CD4-positive, alpha-beta T cell (primary cell): ENCODE data around the gene PRKN. TPM values are rescaled to one million over a fixed set of nuclear protein-coding genes. Genes with fewer than 3 reads are reported as not detected.

Source experiments
- ATAC-seq: fragments of 200-7000 bp; cut with Tn5 transposase; one replicate; pipeline ENCODE4 v1.10.0; 2022; ENCODE audit warnings: mild to moderate bottlenecking; ENCODE audit not compliant: poor library complexity
- CTCF ChIA-PET: fragments of 350-600 bp; sonication (Branson Sonifier 250); formaldehyde crosslinking; loops from one replicate; lab custom pipeline; 2021; ENCODE audit warnings: antibody characterized with exemption, inconsistent platforms; lab: Charles Lee
- POLR2A ChIA-PET: fragments of 350-600 bp; sonication (Branson Sonifier 250); formaldehyde crosslinking; loops from one replicate; lab custom pipeline; 2021; ENCODE audit warnings: antibody characterized with exemption, inconsistent platforms; lab: Charles Lee
- DNase-seq, 14 experiments: peaks; one replicate each; pipeline ENCODE4 v3.0.0-alpha.2; 2013 to 2020; ENCODE audit warnings: mixed read lengths in 2 of 14
- H3K27ac ChIP-seq, 2 donors: one replicate each; pipeline versions ENCODE4 v1.5.1 to v1.7.0; 2013; ENCODE audit warnings: low read length in 2 of 2, low read depth in 1 of 2, mild to moderate bottlenecking in 1 of 2
- H3K27me3 ChIP-seq, 2 experiments: 1 replicate in 1 of 2; 2 replicates in 1 of 2; pipeline versions ENCODE4 v1.6.1 to v1.7.0; 2013; ENCODE audit warnings: low read length in 2 of 2, control low read depth in 1 of 2, mild to moderate bottlenecking in 1 of 2, moderate library complexity in 1 of 2; ENCODE audit not compliant: insufficient read depth in 2 of 2, control insufficient read depth in 1 of 2
- H3K36me3 ChIP-seq: one replicate; pipeline ENCODE4 v1.6.1; 2013; ENCODE audit warnings: low read length, control low read depth; ENCODE audit not compliant: insufficient read depth
- H3K4me1 ChIP-seq: one replicate; pipeline ENCODE4 v1.6.1; 2013; ENCODE audit warnings: low read length, control low read depth; ENCODE audit not compliant: insufficient read depth
- H3K4me3 ChIP-seq: one replicate; pipeline ENCODE4 v1.5.1; 2013; ENCODE audit warnings: mild to moderate bottlenecking, low read length, moderate library complexity
- H3K9me3 ChIP-seq, 2 experiments: 1 replicate in 1 of 2; 2 replicates in 1 of 2; pipeline versions ENCODE4 v1.6.1 to v1.7.0; 2013; ENCODE audit warnings: low read length in 2 of 2, mild to moderate bottlenecking in 2 of 2, control low read depth in 1 of 2, moderate library complexity in 1 of 2; ENCODE audit not compliant: control insufficient read depth in 1 of 2, insufficient read depth in 1 of 2
- H3K27ac Mint-ChIP-seq: one replicate; pipeline ENCODE4 v1.8.0; 2020; ENCODE audit warnings: mixed read lengths
- H3K27me3 Mint-ChIP-seq: one replicate; pipeline ENCODE4 v1.8.0; 2021; ENCODE audit warnings: mixed read lengths
- H3K36me3 Mint-ChIP-seq: one replicate; pipeline ENCODE4 v1.8.0; 2021; ENCODE audit warnings: low read depth, mixed read lengths
- H3K4me1 Mint-ChIP-seq: one replicate; pipeline ENCODE4 v1.8.0; 2021; ENCODE audit warnings: low read depth, mixed read lengths
- H3K4me3 Mint-ChIP-seq: one replicate; pipeline ENCODE4 v1.8.0; 2020; ENCODE audit warnings: mild to moderate bottlenecking, mixed read lengths
- H3K9me3 Mint-ChIP-seq: one replicate; pipeline ENCODE4 v1.8.0; 2020; ENCODE audit warnings: mixed read lengths
- intact Hi-C, 2 experiments: fragments of 100-400 bp; cut with DNase I in 1 of 2; cut with micrococcal nuclease in 1 of 2; formaldehyde crosslinking; loops; one replicate each; pipeline versions ENCODE4 v1.15.1 to v1.9.0; 2023 to 2025; cut with DNase I, micrococcal nuclease
- total RNA-seq, 174 experiments: library from RNA in 2 of 174; stranded (reverse) in 2 of 174; gene quantifications; one replicate each; pipeline ENCODE4 v1.2.3 and lab custom pipeline; 2021 to 2026
- TF ChIP-seq, protein P1 (sequence below): fragments of 200-600 bp; IDR thresholded peaks from one replicate; pipeline ENCODE4 v1.8.0; 2022; ENCODE audit warnings: antibody characterized with exemption, mild to moderate bottlenecking

The PRKN gene
- total RNA-seq, 2 experiments from 2014 or later, result 5.2 to 5.4 TPM

DNA sequence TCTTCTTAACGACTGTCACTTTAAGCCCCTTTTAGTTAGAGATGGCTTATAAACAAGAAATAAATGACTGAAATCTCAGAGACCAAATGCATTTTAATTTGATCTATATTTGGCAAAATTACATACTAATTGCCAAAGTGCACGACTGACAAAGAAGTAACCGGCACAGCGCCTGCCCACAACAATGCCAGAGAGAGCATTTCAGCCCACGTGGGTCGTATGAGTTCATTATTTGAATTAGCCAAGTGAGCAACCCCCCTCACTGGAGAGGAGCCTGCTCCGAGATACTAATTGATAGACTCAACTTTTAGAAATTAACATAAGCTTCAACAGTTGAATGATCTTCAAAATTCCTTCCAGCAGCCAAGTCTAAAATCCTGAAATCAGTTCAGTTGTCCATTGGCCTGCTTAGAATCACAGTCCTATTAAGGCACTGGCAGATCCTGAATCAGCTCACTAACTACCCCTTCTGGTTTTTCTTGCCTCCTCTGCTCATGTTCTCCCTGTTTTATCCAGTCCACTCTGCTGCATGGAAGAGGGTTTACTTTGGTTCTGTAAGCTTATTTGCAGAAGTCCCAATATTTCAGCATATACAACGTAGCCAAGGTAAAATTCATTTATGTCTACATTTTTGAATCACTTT lies 934.6 kb downstream of the PRKN start:
- H3K27me3 ChIP-seq, result no peaks in the 10 kb centered on the region
- intact Hi-C loops, result no loop called here
- Mint-ChIP-seq H3K36me3 (peaks cover 4% of the 10 kb centered on the region), H3K4me3 (no peak overlapping the region), H3K9me3 (peaks cover 15% of the 10 kb centered on the region), H3K4me1 (no peaks in the 10 kb centered on the region), H3K27me3 (no peaks in the 10 kb centered on the region), H3K27ac (no peak overlapping the region)
- no peak for DNase-seq
- H3K4me3 ChIP-seq, result no peak overlapping the region
- ChIA-PET POLR2A (no interaction called here), CTCF (no interaction called here)
- H3K27ac ChIP-seq, result no peak overlapping the region
- TF ChIP-seq, protein P1, sequence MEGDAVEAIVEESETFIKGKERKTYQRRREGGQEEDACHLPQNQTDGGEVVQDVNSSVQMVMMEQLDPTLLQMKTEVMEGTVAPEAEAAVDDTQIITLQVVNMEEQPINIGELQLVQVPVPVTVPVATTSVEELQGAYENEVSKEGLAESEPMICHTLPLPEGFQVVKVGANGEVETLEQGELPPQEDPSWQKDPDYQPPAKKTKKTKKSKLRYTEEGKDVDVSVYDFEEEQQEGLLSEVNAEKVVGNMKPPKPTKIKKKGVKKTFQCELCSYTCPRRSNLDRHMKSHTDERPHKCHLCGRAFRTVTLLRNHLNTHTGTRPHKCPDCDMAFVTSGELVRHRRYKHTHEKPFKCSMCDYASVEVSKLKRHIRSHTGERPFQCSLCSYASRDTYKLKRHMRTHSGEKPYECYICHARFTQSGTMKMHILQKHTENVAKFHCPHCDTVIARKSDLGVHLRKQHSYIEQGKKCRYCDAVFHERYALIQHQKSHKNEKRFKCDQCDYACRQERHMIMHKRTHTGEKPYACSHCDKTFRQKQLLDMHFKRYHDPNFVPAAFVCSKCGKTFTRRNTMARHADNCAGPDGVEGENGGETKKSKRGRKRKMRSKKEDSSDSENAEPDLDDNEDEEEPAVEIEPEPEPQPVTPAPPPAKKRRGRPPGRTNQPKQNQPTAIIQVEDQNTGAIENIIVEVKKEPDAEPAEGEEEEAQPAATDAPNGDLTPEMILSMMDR, result no peak
- peaks cover 0 to under 1% of the 10 kb centered on the region in 2 experiments for H3K9me3 ChIP-seq
- H3K36me3 ChIP-seq, result no peaks in the 10 kb centered on the region
- no peak for ATAC-seq
- no peaks in the 10 kb centered on the region for H3K4me1 ChIP-seq

DNA sequence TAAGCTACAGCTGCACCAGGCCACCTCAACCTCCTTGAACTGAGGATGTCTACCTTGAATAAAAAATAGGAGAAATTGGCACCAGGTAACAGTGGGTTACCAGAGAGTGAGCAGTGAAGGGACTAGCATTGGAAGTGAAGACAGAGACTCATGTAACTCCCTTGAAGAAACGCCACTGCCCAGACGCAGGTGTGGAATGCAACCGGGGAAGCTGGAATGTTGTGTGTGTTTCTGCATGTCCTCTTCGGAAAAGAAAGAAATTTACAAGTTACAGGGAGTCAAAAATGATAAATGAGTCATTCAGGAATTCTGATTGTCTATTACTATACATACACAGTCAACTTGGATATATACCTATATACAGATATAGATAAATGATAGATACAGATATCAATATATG lies 939.0 kb downstream of the PRKN start:
- Histone ChIP-seq H3K4me1 (no peaks in the 10 kb centered on the region), H3K9me3 (peaks cover 0 to 5% of the 10 kb centered on the region in 2 experiments), H3K27me3 (no peaks in the 10 kb centered on the region), H3K36me3 (no peaks in the 10 kb centered on the region), H3K4me3 (no peak overlapping the region), H3K27ac (no peak overlapping the region)
- peaks cover 3% of the 10 kb centered on the region for H3K9me3 Mint-ChIP-seq
- no peak overlapping the region for H3K4me3 Mint-ChIP-seq
- POLR2A ChIA-PET, result no interaction called here
- no peak overlapping the region for H3K27ac Mint-ChIP-seq
- intact Hi-C loops, result no loop called here
- no peaks in the 10 kb centered on the region for H3K36me3 Mint-ChIP-seq
- no peak for ATAC-seq
- CTCF ChIA-PET, result interaction anchor here (1.0 kb wide), 1 partner anchor 17 kb away, joined by 3 read pairs; no protein-coding TSS in a partner anchor
- H3K27me3 Mint-ChIP-seq, result no peaks in the 10 kb centered on the region
- no peaks in the 10 kb centered on the region for H3K4me1 Mint-ChIP-seq
- no peak for DNase-seq
- TF ChIP-seq, protein P1, result no peak

DNA sequence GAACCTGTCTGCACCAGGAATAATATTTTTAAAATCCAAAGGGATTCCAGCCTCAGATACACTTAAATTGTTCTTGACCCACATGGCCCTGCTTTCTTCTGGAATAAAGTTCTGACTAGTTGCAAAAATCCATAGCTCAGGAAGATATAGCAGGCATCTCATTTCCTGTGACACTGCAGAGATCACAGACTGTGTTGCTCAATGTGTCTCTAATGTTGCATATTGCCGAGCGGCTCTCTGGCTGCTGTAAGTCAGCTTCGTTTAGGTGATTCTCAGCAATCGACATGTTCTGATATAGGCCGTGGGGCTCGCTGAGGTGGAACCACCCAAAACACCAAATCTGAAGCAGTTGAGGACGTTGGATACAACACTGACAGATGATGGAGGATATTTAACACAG lies 955.4 kb downstream of the PRKN start:
- Mint-ChIP-seq H3K27me3 (no peaks in the 10 kb centered on the region), H3K9me3 (no peaks in the 10 kb centered on the region), H3K4me3 (no peak overlapping the region), H3K4me1 (no peaks in the 10 kb centered on the region), H3K36me3 (no peaks in the 10 kb centered on the region), H3K27ac (no peak overlapping the region)
- intact Hi-C loops, result no loop called here
- no peaks in the 10 kb centered on the region for H3K4me1 ChIP-seq
- no peak overlapping the region for H3K27ac ChIP-seq
- no peaks in the 10 kb centered on the region for H3K9me3 ChIP-seq
- TF ChIP-seq, protein P1, result no peak
- no peak overlapping the region for H3K4me3 ChIP-seq
- ATAC-seq (no peak), DNase-seq (no peak)
- no peaks in the 10 kb centered on the region for H3K27me3 ChIP-seq
- ChIA-PET POLR2A (no interaction called here), CTCF (interaction anchor here (1.4 kb wide), 1 partner anchor 17 kb away, joined by 3 read pairs; no protein-coding TSS in a partner anchor)
- no peaks in the 10 kb centered on the region for H3K36me3 ChIP-seq
